Measurements from ENCODE around the gene UBIAD1.
A peak's percentile ranks its signal among the peaks of the same experiment; 100 is the strongest.

The UBIAD1 gene

DNA sequence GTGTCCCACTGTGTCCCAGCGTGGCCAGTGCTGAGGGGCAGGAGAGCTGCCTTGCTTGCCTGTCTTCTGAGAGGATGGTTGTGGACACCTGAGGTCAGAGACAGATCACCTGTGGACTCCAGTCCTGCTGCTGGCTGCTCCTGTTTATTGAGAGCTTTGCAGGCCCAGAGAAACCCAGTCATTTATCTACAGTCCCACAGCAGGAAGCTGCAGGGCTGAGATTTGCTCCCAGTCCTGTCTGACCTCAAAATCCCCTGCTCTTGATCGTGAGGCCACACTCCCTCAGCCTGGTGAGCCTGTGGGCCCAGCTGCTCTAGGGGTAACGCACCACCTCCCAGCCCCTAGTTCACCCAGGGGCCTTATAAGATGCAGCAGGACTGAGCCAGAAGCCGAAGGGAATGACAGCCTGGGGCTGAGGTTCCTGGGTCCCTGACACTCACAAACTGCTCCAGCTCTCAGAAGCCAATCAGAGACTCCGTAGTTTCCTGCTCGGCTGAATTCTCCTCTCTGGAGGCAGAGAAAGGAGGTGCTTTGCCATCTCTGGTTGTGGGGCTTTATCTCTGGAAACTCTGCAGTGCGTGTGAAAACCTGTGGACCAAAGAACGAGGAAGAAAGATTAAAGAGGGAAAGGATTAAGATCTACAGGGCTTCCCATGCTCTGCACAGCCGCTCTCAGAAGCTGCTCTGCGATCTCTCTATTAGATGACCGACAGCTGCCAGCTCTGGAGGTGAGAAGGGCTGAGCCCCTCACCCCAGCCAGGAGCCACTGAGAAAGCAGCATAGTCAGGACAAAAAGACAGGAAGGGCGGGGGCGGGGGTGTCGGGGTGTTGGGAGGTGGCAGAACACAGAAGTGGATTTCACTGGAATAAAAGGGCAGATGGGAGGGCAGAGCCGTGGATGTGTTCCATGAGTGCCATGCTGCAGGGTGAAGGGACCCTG lies 39.1 kb downstream of the UBIAD1 start:
- no peak for DNase-seq

DNA sequence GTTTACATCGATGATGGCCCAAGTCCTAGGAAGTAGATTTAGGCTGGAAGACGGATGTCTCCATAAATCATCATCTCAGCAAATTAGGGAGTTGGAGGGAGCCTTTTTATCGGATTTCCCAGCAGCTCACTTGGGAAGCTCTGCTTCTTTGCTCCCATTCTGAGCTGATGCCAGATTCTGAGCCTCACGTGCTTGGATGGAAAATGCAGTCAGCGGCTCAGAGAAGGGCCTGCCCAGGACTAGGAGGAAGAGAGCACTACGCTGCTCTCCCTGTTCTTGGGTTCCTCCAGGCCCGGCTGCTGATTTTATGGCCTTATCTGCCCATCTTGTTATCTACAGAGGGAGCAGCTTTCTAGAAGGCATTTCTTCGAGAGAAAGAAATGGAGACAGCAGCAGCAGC lies 42.0 kb downstream of the UBIAD1 start:
- no peak for DNase-seq

DNA sequence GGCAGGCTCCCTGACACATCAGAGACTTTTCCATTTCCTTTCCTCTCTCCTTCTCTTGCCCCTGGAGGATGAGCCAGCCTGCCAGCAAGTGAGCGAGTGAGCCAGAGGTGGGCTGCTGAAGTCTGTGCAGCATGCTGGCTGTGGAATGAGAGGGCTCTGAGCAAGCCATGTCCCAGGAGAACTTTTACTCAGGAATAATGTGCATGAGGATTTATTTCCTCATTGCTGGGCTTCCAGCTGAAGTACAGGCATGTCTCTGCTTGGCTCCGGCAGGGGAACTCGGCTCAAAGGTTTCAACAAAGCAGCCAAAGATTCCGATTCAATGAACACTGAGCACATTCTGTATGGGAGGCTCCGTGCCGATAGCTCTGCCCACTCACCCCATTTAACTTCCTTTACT lies 43.7 kb downstream of the UBIAD1 start:
- peak; percentile 38 for DNase-seq

DNA sequence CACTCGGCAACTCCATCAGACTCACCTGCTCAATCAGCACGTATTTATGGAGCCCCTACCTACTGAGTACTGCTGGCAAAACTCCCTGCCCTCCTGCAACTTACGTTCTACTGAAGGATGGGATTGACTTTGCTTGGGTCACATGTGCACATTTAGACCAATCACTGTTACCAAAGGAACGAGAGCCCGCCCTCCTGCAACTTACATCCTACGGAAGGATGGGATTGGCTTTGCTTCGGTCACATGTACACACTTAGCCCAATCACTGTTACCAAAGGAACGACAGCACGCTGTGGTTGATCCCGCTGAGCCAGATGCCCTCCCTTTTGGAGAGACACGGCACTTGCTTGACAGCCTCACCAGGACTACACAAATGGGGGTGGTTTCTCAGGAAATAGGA lies 46.0 kb downstream of the UBIAD1 start:
- DNase-seq: no peak

DNA sequence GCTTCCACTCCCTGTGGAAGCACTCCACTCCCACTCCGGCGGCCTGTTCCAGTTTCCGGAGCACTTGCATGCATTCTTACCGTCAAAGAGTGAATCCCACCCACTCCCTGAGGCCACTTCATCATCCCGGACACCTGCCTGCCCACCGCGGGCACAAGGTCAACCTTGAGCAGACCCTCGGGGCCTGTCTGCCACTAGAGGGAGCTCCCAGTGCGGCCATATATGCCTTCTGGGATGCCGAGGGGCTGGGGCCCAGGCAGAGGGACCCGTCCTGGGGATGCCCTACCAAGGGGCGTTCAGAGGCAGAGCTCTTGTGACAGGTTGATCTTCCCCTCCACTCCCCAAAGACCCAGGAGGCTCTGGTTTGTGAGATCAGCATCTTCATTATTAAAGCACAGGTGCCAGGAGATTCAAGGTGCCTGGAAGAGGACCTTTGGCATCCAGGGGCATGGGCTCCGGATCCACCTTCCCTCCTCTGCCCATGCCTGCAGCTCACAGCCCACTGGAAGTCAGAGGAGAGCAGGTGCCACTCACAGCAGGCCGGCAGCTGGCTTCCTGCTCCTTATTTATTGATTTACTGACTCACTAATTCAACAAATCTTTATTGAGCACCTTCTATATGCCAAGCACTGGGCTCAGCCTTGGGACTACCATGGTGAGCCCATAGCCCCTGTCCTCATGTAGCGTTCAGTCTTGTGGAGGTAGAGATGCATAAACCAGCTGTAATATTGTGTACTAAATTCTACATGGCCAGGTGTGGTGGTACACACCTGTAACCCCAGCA lies 47.3 kb downstream of the UBIAD1 start:
- DNase-seq: no peak

- no peak for DNase-seq
Measured at GRCh38 chr1:11321656-11322491, 48.9 kb downstream of the UBIAD1 start.

DNA sequence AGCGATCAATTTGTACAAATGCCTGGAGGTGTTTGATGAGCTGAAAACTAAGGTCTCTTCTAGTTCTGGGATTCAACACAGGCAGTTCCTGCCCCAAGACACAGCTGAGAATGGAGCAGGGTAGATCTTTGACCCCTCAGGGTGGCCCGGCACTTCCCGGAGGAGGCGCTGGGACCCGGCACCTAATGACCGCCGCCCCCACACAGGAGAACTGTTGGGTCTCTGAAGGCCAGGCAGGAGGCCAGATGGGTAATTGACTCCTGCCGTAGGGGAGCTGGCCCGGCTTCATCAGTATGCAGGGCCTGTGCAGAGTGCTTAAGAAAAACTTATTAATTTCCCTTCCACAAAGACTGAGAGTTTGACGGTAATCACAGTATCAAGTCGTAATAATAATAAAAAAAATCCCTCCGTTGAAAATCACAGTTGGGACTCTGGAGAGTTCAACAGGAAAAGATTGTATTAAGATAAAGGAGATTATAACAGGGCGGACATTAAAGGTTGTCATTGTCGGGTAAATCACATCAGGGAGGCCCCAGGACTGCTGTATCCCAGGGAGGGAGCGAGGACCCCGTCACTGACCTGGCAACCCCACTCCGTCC lies 51.7 kb downstream of the UBIAD1 start:
- DNase-seq: no peak

GRCh38 chr1:11326070-11326469 lies 53.1 kb downstream of the UBIAD1 start:
- DNase-seq: no peak

- no peak for DNase-seq
Measured at GRCh38 chr1:11328444-11328843, 55.4 kb downstream of the UBIAD1 start.

DNA sequence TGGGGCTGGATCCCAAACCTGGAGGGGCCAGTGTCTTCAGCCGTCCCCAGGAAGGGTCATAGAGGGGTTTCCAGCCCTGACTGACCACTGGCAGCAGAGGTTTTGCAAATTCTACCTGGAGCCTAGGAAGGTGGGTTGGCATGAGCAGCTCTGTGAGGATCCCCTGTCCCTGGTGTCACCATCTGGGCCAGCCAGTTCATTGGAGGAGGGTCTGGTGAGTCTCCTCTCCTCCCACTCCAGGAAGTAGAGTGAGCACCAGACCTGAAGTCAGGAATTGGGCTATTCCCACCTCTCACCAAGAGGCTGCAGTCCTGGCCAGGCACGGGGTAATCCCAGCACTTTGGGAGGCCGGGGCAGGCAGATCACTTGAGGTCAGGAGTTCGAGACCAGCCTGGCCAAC lies 57.4 kb downstream of the UBIAD1 start:
- DNase-seq: no peak

DNA sequence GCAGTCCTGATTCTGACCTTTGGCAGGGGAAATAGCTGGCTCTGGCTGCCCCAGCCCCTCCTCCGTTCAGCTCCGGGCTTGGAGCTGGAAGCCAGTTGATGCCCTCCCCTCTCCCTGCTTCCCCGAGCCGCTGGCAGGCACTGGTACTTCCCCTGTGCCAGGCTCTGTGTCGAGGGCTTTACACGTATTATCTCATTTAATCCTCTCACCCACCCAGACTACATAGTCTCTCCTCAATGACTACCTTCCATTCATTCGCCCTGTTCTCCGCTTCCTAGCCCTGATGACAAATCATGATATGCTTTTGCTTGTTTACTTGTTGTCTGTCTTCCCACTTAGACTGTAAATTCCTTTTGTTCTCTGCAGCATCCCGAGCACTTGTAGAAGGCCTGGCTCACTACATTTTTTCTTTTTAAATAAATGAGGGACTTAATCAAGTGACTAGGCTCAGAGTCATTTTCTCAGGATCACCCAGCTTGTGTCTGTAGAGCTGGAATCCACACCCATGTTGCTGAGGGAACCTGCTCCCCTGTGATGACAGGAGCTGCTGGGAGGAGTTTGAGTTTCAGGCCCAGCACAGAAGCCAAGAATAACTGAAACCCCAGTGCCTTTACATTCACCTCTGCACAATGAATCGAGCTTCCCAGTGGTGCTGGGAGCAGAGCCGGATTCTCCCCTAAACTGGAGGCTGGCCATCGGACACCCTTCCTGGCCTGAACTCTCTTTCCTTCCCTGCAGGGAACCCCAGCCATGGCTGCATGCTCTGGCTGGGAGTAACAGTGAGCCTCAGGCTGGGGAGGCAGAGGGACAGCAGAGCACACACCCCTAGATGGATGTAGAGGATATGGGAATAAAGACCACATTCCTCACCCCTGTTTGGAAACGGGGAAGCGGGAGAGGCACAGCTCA lies 58.3 kb downstream of the UBIAD1 start:
- no peak for DNase-seq

GRCh38 chr1:11331945-11332546 lies 59.0 kb downstream of the UBIAD1 start:
- DNase-seq: no peak

GRCh38 chr1:11333631-11334030 lies 60.6 kb downstream of the UBIAD1 start:
- DNase-seq: no peak

DNA sequence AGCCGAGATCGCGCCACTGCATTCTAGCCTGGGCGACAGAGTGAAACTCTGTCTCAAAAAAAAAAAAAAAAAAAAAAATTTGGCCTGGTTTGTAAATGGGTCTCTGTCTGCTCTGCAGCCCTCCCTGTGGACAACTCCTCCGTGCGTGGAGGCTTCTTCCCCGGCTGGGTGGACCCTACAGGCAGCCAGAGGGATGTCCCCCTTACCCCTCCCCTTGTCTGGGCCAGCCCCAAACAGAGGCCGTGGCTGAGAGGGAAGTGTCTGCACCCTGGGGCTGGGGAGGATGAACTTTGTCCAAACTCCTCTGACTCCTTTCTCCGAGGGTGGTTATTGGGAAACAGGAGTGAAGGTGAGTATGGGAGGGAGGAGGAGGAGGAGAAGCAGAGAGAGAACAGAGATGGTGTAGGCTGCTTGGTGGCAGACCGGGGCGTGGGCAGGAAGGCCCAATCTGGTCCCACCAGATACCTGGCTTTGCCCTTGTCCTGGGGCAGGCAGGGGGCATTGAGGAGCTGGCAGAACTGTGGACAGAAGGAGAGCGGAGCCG lies 61.3 kb downstream of the UBIAD1 start:
- no peak for DNase-seq

DNA sequence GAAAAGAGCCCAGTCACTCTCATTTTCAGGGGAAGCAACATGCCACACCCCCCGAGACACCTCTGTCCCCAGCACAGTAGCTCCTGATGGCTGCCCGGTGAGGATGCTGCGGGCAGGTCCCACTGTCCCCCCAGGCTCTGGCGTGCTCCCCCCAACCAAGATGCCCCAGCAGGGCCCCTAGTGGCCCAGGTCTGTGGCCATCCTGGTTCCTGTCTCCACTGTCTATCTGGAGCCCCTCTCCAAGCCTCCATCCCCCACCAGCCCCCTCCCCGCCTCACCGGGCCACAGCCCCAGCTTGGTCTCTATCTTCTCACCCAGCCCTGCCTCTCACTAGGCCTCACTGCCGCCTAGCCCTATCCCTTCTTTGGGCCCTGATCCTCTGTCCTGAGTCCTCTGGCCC lies 61.8 kb downstream of the UBIAD1 start:
- no peak for DNase-seq

DNA sequence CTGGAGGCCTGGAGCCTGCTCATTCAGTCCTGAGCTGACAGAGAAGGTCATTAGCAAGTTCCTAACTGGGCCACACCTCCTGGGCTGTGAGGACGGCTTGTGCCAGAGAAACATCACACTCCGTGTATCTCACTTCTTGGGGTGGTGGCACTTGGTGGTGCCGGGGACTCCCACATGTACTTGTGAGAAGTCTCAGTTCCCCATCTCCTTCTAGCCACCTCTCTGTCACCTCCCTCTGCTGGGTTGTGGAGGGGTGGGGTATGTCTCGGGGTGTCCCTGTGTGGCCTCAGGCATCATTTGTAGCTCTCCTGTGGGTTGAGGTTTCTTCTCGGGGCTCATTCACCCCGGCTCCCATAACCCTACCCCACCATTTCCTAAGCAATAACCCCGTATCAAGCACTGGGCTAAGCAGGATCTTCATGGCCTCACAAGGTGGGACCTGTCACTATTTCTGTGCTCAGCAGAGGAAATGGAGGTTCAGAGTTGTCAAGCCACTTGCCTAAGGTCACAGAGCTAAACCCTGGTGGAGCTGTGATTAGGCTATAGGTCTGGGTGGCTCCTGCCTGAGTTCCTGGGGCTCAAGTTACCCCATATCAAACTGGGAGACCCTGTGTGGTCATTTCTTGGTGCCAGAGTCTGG lies 62.5 kb downstream of the UBIAD1 start:
- no peak for DNase-seq

DNA sequence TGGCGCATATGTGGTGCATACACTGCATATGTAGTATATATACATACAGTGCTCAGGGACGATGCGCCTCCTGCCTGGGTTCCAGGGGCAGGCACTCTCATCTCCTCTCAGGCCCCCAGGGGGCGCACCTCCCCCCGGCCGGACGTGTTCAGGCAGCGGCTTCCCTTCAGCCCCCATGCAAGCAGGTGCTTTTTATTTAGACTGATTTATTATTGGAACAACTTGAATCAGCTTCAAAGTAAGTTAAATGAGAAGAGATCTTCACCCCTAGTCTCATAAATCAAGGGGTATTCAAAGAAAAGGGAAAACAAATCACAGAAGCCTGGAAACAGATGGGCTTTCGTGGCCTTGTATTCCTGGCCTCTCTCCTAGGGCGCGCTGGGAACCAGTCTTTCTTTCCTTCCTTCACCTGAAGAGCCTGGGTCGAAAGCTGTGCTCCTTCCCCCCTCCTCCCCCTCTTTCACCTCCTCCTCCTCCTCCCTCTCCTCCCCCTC lies 64.6 kb downstream of the UBIAD1 start:
- peak; percentile 18 for DNase-seq

All from fibroblast of skin of abdomen (primary cell).